Measurements from ENCODE around the gene CRKL. TPM values are rescaled to one million over a fixed set of nuclear protein-coding genes. Genes with fewer than 3 reads are reported as not detected.

CRKL gene
- total RNA-seq, 1 experiment from 2014 or later = 82.5 TPM

GRCh38 chr22:20992456-20993303, 75.5 kb downstream of the CRKL start:
- CTCF ChIA-PET = no interaction called here
- intact Hi-C loops (cut with micrococcal nuclease; ENCODE audit: unreplicated experiment) = no loop called here
- Histone ChIP-seq H3K4me3 (ENCODE audit: low read depth, low read length, poor library complexity, severe bottlenecking) (no peak overlapping the region), H3K27ac (ENCODE audit: low read depth, low read length, poor library complexity, severe bottlenecking) (no peak overlapping the region), H3K36me3 (ENCODE audit: insufficient read depth, low read length, poor library complexity, severe bottlenecking) (peaks cover 10% of the 10 kb centered on the region), H3K4me1 (ENCODE audit: insufficient read depth, low read length, poor library complexity, severe bottlenecking) (no peaks in the 10 kb centered on the region), H3K27me3 (replicated peaks; ENCODE audit: insufficient read depth, low read depth, low read length, poor library complexity) (no peaks in the 10 kb centered on the region), H3K9me3 (ENCODE audit: low read depth, low read length, poor library complexity, severe bottlenecking) (no peaks in the 10 kb centered on the region)
- no TSS peak for BruUV-seq (replicated peaks)
- no peak for DNase-seq (ENCODE audit: low spot score)
- TF ChIP-seq EZH2 (IDR thresholded peaks at IDR 0.05; ENCODE audit: borderline replicate concordance, low read depth, low read length, poor library complexity, severe bottlenecking) = no peak
- no peak for TF ChIP-seq CTCF (conservative IDR thresholded peaks at IDR 0.05; ENCODE audit: low read depth, low read length)
- POLR2A ChIA-PET (ENCODE audit: low non-redundant PET) = no interaction called here

GRCh38 chr22:20993304-20994127, 76.3 kb downstream of the CRKL start:
- Histone ChIP-seq H3K36me3 (ENCODE audit: insufficient read depth, low read length, poor library complexity, severe bottlenecking) (peaks cover 14% of the 10 kb centered on the region), H3K27ac (ENCODE audit: low read depth, low read length, poor library complexity, severe bottlenecking) (no peak overlapping the region), H3K4me1 (ENCODE audit: insufficient read depth, low read length, poor library complexity, severe bottlenecking) (no peaks in the 10 kb centered on the region), H3K4me3 (ENCODE audit: low read depth, low read length, poor library complexity, severe bottlenecking) (no peak overlapping the region), H3K27me3 (replicated peaks; ENCODE audit: insufficient read depth, low read depth, low read length, poor library complexity) (no peaks in the 10 kb centered on the region), H3K9me3 (ENCODE audit: low read depth, low read length, poor library complexity, severe bottlenecking) (no peaks in the 10 kb centered on the region)
- intact Hi-C loops (cut with micrococcal nuclease; ENCODE audit: unreplicated experiment) = no loop called here
- no peak for DNase-seq (ENCODE audit: low spot score)
- no peak for TF ChIP-seq CTCF (conservative IDR thresholded peaks at IDR 0.05; ENCODE audit: low read depth, low read length)
- no peak for TF ChIP-seq EZH2 (IDR thresholded peaks at IDR 0.05; ENCODE audit: borderline replicate concordance, low read depth, low read length, poor library complexity, severe bottlenecking)
- CTCF ChIA-PET = no interaction called here
- BruUV-seq (replicated peaks) = no TSS peak
- POLR2A ChIA-PET (ENCODE audit: low non-redundant PET) = no interaction called here

- H3K9me3 ChIP-seq (ENCODE audit: low read depth, low read length, poor library complexity, severe bottlenecking) = no peaks in the 10 kb centered on the region
- intact Hi-C loops (cut with micrococcal nuclease; ENCODE audit: unreplicated experiment) = no loop called here
- TF ChIP-seq EZH2 (IDR thresholded peaks at IDR 0.05; ENCODE audit: borderline replicate concordance, low read depth, low read length, poor library complexity, severe bottlenecking) (no peak), CTCF (conservative IDR thresholded peaks at IDR 0.05; ENCODE audit: low read depth, low read length) (no peak)
- POLR2A ChIA-PET (ENCODE audit: low non-redundant PET) = no interaction called here
- no peaks in the 10 kb centered on the region for H3K27me3 ChIP-seq (replicated peaks; ENCODE audit: insufficient read depth, low read depth, low read length, poor library complexity)
- H3K27ac ChIP-seq (ENCODE audit: low read depth, low read length, poor library complexity, severe bottlenecking) = no peak overlapping the region
- CTCF ChIA-PET = no interaction called here
- no peak overlapping the region for H3K4me3 ChIP-seq (ENCODE audit: low read depth, low read length, poor library complexity, severe bottlenecking)
- DNase-seq (ENCODE audit: low spot score) = no peak
- no peaks in the 10 kb centered on the region for H3K4me1 ChIP-seq (ENCODE audit: insufficient read depth, low read length, poor library complexity, severe bottlenecking)
- BruUV-seq (replicated peaks) = no TSS peak
- peaks cover 17% of the 10 kb centered on the region for H3K36me3 ChIP-seq (ENCODE audit: insufficient read depth, low read length, poor library complexity, severe bottlenecking)
These were observed 77.1 kb downstream of the CRKL start for GRCh38 chr22:20994128-20994901.

Data from A673 (cell line).